D721Med (cell line): ENCODE results near the gene LRRC8B.
"Not testable (repeated sequence)": the region's sequence is repeated elsewhere in the genome, so short reads cannot be mapped to it uniquely, and the experiment has no call there.

Experiments used
- DNase-seq: peaks from one replicate; pipeline ENCODE4 v3.0.0; 2011; ENCODE audit warnings: low spot score; ENCODE audit not compliant: insufficient read length
- FAIRE-seq: peaks from 2 replicates; lab custom pipeline; 2011; peaks lifted over from hg19 to GRCh38; lab: Jason Lieb, UNC
- TF ChIP-seq, protein P1 (sequence below): IDR thresholded peaks from 2 replicates; pipeline ENCODE4 v1.5.1; 2012; ENCODE audit warnings: mild to moderate bottlenecking, control low read depth; ENCODE audit not compliant: insufficient read depth; ENCODE audit errors: missing control alignments

The LRRC8B gene

DNA sequence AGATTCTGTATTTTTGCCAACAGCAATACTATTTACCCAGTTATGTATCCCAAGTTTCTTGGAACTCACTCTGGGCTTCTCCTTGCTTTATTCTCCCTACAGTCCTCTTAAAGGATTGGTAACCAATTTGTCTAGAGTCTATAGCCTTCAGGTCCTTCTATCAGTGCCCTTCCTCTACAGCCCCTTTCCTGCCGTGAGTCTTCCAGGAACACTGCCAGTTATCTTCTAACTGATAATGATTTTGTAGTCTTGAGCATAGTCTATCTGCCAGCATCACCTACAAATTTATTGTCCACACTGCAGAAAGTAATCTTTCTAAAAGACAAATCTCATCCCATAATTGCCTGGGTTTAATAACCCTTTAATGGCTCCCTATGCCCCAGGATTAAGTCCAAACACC is 8.2 kb downstream of the LRRC8B start:
- FAIRE-seq (no peak), DNase-seq (no peak)
- TF ChIP-seq, protein P1, sequence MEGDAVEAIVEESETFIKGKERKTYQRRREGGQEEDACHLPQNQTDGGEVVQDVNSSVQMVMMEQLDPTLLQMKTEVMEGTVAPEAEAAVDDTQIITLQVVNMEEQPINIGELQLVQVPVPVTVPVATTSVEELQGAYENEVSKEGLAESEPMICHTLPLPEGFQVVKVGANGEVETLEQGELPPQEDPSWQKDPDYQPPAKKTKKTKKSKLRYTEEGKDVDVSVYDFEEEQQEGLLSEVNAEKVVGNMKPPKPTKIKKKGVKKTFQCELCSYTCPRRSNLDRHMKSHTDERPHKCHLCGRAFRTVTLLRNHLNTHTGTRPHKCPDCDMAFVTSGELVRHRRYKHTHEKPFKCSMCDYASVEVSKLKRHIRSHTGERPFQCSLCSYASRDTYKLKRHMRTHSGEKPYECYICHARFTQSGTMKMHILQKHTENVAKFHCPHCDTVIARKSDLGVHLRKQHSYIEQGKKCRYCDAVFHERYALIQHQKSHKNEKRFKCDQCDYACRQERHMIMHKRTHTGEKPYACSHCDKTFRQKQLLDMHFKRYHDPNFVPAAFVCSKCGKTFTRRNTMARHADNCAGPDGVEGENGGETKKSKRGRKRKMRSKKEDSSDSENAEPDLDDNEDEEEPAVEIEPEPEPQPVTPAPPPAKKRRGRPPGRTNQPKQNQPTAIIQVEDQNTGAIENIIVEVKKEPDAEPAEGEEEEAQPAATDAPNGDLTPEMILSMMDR = no peak

DNA sequence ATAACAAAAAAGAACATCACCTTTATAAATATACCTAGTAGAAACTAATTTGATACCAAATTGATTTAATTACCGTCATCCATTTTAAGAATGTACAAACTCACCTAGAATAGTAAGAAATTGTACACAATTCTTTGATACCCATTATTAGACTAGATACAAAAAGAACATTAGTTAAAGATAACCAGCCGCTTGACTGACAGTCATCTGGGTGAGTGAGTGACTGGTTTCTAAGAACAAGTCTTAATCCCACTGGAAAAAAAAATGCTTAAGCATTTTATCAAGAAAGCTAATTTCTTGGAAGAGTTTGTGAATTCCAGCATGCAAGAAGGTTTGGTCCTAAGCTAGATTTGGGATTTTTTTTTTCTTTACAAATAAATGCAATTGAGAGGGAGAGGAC is 10.9 kb downstream of the LRRC8B start:
- DNase-seq = no peak
- FAIRE-seq = no peak
- TF ChIP-seq, protein P1 = no peak

DNA sequence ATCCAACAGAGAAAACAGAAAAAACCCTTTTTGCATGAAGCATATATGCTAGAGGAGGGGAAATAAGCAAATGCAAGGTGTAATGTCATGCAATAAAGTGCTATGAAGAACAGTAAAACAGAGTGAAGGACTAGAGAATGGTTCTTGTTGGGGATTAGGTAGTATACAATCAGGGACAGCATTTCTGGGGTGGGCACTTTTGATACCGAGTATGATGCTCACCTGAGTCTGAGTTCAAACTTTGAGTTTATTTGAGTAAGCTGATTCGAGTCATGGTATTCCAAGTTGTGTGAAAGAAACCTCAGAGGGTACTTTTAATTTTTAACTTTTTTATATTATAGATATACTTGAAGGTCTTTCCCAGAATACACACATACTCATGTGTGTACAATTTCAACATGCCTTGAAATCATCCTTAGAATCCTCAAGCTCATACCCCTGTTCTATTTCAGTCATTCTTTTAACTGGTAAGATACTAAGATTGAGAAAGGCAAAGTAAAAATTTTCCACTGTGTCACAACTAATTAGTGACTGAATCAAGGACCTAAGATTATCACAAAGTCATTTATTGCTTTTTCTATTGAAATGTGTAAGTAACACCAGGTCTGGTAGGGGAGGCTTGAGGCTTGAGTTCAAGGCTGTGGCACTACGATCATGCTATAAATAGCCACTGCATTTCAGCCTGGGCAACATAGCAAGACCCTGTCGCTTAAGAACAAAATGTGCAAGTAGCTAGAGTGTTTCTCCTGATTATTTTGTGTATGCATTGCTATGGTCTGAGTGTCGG is 12.1 kb downstream of the LRRC8B start:
- FAIRE-seq = no peak
- TF ChIP-seq, protein P1 = no peak
- no peak for DNase-seq

DNA sequence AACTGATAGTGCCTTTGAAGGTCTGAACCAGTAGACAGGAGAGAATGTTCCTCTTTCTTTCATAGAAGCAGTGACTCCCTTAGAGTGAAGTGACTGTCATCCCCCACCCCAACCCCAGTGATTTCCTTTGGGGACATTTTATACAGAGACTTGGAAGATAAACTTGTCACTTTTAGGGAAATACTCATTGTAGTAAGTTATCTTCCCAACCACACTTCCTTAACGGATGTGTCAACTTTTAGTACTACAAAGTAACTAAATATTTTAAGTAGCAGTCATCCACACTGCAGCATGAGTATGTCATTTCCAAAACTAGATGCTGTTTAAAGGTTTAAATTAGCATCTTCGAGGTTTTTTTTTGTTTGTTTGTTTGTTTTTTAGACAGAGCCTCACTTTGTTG is 13.7 kb downstream of the LRRC8B start:
- TF ChIP-seq, protein P1 = no peak
- FAIRE-seq = no peak

DNA sequence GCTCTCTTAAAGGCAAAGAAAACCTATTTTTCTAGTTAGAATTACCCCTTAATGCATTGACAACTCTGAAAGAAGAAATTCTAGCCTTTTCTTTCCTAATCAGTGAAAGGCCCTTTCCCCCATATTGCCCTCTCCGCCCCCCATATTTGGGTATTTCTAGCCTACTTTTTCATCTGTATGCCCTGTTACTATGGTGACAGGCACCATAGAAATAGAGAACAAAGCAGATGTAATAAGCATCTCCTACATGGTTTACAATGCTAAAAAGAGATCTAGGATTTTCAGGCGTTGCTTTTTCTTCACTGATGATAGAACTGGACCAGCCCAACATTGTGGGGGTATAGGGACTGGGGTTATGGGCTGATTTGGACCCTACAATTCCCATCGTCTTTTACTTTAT is 14.5 kb downstream of the LRRC8B start:
- no peak for FAIRE-seq
- TF ChIP-seq, protein P1 = no peak
- no peak for DNase-seq

More for the DNA sequence above, 13.7 kb downstream of the LRRC8B start:
- no peak for DNase-seq

DNA sequence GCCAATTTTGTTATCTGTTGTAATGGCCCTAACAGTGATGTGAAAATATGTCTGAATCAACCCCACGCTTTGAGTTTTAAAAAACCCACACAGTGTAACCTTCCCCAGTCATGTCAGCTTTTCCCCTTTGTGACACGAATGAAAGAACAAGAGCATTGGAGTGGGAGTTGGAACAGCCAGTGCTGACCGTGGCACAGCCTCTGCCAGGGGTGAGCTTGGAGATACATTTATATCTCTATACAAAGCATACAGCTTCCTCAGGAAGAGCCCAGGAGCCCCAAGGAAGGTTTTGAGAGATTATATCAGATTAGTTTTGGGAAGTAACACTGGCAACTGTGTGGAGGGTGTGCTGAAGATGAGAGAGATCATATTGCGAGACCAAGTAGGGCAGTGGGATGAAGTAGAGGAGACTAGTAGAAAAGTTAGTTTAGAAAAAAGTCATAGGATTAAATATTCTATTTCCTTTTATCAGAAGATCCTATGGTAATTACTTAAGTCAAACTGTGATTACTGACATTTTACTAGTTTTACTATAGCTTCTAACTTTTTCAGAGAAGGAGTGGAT is 15.9 kb downstream of the LRRC8B start:
- DNase-seq (no peak), FAIRE-seq (no peak)

DNA sequence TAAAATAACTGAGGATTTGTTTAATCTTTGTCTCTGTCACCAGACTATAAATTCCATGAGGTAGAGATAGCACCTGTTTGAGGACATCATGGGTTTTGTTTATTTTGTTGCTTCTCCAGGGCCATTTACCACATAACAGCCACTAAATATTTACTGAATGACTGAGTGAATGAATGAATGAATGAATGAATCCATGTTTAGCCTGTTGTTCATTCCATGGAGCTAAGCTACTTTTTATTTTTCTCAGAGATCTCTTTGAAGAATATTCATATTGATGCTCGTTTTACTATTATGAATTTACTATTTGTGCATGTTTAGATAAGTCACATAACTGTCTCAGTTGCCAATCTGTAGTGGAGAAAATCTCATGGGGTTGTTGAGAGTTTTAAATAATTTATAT is 17.7 kb downstream of the LRRC8B start:
- FAIRE-seq (no peak), DNase-seq (no peak)
- TF ChIP-seq, protein P1 = no peak

More for the DNA sequence above, 15.9 kb downstream of the LRRC8B start:
- TF ChIP-seq, protein P1 = no peak

DNA sequence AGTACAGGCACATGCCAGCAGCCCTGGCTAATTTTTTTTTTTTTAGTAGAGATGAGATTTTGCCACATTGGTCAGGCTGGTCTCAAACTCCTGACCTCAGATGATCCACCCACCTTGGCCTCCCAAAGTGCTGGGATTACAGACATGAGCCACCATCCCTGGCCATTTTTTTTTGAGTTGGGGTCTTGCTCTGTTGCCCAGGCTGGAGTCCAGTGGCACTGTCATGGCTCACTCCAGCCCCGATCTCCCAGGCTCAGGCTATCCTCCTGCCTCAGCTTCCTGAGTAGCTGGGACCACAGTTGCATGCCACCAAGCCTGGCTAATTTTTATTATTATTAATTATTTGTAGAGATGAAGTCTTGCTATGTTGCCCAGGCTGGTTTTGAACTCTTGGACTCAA is 19.0 kb downstream of the LRRC8B start:
- DNase-seq, FAIRE-seq: not testable (repeated sequence)
